Fibroblast of upper back skin (primary cell): ENCODE data around the gene ALK.
A peak's percentile ranks its signal among the peaks of the same experiment; 100 is the strongest.

ENCODE experiments used
- DNase-seq: peaks from one replicate; pipeline ENCODE4 v3.0.0-alpha.2; 2013

ALK gene

GRCh38 chr2:29921560-29921915 lies at the start of gene ALK:
ALK (minus strand) TSS chr2:29921586; CDS start chr2:29920659, 927 bp downstream.
- peak; percentile 88 for DNase-seq

DNA sequence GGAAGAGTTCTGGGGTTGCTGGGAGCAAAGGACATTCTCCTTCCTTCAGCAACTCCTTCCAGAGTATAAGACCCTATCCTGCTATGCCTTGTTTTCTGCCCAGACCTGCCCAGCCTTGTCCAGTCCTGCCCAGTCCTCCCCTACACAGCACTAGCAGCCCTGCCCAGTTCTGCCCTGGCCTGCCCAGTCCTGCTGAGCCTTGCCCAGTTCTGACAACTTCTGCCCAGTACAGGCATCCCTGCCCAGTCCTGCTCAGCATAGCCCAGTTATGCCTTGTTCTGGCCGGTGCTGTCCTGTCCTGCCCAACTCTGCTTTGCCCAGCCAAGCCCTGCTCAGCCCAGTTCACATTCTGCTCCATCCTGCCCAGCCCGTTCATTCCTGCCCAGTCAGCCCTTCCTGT lies 44.9 kb upstream of the ALK start:
- DNase-seq = no peak

DNA sequence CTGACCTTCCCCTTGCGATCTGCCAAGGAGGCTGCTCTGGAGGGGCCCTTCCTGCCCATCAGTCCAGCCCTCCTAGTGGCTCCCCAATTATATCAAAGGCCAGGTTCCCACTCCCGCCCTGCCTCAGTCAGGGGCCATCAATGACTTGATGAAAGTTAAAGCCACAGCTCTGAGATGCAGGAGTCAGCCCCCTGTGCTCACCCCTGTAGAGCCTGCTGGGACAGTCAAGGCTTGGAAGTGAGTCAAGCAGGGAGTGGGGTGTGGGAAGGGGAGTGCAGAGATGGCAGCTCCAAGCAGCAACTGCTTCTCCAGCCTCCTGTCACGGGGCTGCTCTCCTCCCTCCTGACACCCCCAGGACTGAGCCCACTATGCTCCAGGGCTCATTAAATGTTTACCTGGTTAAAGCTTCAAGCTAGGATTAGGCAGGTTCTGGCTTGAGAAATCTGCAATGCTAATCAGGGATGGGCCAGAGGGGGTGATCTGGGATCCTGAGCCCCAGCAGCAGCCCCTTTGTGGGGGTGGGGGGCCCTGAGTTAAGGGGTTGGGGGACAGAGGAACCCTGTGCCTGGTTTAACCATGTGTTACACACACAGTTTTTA lies 42.7 kb upstream of the ALK start:
- no peak for DNase-seq

DNA sequence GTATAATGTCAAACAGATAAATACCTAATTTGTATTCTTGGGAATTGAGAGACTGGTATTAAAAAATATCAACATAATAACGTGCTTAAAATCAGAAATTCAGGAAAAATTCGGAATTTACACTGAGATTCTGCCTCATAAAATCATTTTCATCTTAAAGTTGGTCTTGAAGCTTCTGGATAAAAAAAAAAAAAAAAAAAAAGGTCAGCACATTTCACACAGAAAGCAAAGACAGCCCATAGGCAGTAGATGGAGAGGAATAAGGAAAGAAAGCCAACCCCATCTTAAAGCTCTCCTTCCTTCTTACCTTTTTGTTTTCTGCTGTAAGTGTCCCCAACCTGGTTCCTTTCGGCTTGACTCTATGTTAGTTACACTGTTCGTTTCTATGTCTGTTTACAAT lies 41.5 kb upstream of the ALK start:
- no peak for DNase-seq

GRCh38 chr2:29954316-29954715 lies 32.9 kb upstream of the ALK start:
- DNase-seq = no peak

GRCh38 chr2:29952973-29953372 lies 31.6 kb upstream of the ALK start:
- no peak for DNase-seq

DNA sequence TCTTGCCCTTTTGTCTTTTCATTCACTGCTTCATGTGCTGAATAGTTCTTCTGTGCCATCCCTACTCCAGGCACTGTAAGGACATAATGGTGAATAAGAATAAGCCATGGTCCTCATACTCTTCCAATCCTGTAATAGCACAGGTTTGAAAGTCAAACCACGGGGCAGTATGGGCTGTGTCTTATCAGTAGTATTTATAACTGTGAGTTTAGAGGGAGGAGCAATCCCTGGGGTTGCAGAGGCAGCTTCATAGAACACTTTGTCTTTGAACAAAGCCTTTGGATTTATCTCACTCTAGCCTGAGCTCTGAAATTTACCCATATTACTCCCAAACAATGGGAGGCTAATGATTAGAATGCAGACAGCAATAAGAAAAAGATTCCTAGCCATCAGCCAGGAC lies 30.2 kb upstream of the ALK start:
- no peak for DNase-seq

DNA sequence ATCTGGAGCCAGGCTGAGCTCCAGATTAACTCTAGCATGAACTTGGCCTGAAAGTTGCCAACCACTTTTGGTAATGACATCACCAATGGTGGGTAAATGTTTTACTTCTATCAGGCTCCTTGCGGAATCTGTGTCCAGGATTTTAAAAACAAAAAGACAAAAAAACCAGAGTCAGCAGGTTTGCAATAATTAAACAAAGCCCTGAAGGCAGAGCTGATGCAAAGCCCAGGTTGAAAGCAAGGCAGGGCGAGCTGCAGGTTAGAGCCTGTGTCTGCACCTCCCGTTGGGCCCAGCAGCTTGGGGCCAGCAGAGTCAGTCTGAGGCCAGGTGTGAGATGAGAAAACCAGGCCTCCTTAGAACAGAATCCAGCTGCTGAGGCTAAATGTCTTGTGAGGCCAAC lies 29.1 kb upstream of the ALK start:
- no peak for DNase-seq

GRCh38 chr2:29949042-29949441 lies 27.7 kb upstream of the ALK start:
- no peak for DNase-seq

DNA sequence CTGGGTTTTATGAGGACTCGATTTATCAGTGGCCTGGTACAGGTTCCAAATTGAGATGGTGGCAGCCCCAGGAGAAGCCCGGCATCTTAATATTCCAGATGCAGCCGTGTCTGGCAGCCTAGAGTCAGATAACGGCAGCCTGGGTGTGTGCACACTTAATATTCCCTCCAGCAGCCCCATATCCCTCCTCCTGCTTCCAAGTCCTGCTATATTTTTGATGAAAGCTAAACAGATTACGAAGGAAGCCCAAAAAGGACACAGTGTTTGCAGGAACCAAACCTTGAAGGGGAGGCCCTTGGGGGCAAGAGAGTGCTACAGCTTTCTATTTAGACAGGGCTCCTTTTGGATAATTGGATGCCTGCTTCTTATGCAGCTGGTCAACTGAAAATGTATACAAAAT lies 25.1 kb upstream of the ALK start:
- DNase-seq = no peak

GRCh38 chr2:29942711-29943110 lies 21.3 kb upstream of the ALK start:
- DNase-seq = no peak

DNA sequence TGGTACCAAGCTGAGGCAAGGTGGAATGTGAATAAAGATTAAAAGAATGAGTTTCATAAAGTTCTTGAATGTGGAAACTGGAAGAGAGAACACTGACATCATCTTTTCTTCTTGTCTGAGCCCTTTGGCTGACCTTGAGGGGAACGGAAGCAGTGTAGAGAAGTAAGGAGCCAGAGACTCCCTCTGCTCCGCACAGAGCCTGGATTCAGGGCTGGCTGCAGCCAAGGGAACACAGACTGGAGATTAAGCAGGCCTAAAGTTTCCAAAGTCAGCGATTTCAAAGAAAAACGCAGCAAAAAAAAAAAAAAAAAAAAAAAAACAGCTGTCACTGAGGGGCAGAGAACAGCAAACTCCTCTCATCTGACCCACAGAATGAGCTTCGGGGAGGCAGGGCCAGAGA lies 19.3 kb upstream of the ALK start:
- no peak for DNase-seq

DNA sequence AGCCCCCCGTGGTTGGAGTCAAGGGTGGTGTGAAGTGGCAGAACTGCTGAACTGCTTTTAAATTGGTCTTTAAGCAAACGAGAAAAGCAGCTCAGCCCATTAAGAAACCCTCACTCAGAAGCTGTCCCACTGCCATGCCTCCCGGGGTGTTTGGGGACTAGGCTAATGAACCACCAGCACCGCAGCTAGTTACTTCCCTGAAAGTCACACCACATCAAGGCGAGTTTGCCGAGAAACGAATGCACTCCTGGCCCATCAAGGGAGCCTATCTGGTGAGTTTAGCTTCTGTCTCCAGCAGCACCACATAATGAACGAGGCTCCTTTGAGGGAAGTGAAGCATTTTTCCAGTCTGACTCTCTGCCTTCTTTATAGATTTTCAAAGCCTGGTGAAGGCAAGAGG lies 14.6 kb upstream of the ALK start:
- no peak for DNase-seq

GRCh38 chr2:29931818-29932217 lies 10.4 kb upstream of the ALK start:
- no peak for DNase-seq

GRCh38 chr2:29923110-29923721 lies 1.8 kb upstream of the ALK start:
- DNase-seq = peak; percentile 57

- no peak for DNase-seq
Observed at GRCh38 chr2:29922605-29923004, 1.2 kb upstream of the ALK start.

DNA sequence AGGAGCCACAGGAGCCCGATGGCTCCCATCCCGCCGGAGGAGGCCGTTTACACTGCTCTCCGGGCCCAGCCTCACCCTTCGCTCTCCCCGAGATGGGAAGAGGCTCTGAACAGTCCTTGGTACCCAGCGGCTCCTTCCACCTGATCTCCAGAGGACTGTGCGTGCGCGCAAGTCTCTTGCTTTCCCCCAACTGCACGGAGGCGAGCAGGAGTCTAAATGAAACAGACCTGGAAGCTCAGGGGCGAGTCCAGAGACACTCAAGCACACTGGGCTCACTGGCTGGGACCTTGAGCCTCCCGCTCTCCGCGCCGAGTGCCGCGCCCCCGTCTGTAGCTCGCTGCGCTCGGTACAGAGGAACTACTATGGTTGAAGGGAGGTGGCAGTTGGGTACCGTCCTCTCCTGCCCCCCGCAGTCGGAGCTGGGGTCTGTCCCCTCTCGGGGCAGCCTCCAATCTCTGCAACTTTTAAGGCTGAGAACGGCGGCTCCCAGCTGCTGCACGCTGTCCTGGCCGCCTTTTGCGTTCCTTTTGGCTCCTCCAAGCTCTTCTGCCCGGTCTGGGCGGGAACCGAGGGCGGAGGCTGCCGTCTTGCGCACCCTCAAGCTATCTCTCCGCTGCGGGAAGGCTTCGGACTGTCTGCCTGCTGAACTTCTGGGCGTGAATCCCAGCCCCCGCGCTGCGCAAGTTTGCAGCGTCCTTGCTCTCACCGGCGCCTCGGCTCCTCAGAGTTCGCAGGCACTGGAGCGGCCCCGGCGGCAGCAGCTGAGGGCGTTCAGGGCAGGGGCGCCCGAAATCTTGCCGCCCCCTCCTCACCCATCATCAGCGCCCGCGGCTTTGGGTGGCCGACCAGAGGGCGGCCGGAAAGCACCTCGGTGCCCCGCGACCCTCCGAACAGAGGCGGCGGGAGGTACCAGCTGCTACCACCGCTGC lies 491 bp downstream of the ALK start:
- DNase-seq = peak; percentile 5

GRCh38 chr2:29920130-29920577 lies 1.2 kb downstream of the ALK start:
- DNase-seq = peak; percentile 46

DNA sequence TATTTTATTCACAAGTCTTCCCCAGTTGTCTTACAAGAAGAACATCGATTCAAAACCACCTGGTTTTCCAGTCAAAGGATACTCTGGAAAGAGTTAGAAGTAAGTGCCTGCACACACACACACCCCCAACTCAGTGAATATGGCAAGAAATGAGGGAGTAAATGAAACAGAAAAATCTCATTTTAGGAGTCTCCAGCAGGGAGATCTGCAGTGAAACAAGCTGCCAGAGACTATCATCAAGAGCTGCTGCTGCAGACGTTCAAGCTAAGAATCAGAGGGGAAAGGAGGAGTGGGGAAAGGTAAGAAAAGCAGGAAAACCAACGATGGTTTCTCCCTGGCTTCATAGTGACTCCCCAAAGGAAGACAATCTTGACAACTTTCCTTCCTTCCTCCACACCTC lies 2.4 kb downstream of the ALK start:
- no peak for DNase-seq

GRCh38 chr2:29917781-29918180 lies 3.6 kb downstream of the ALK start:
- no peak for DNase-seq

DNA sequence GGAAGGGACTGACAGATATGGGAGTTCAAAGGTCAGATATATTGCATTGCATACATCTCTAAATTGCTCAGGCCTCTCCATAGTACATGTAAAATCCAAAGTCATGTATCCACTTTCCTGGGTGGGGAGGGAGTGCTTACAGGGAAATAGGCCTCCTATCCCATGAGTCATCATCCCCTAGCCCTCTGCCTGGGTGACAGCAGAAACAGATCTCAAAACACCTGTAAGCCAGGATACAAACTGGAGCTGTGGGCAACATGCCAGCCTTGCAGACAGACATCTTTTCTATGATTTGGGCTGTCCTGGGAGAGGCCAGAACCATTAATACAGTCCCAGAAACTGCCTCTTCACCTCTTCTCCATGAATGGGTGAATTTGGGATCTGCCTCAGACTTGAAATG lies 4.8 kb downstream of the ALK start:
- no peak for DNase-seq

DNA sequence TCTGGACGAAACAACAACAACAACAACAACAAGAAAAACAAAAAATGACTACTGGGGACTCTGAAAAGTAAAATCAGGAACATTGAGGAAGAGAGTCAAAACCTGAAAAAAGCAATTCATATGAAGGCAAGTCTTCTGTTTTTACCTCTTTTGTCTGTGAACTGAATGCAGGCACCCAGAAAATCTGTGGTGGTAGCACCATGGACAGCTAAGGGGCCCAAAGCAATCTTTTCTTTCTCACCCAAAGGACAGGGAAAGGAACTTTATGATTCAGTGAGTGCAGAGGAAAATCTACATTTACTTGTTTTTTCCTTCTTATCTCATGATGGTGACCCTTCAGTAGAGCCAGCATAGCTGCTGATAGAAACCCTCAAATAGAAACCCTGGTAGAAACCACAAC lies 10.4 kb downstream of the ALK start:
- no peak for DNase-seq

DNA sequence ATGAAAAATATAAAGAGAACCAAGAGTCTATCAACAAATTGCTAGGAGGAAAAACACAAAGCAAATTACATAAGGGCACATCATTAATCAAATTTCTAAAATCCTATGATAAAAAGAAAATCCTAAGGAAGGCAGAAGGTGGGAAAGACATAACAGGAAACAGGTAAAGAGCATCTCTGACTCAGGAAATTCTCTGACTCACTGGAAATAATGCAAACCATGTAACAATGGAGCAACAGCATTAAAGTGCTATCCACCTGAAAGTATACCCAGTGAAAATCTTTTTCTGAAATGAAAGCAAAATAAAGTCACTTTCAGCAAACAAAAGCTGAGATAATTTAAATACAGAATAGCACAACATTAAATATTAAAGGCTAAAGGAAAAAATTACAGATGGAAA lies 10.9 kb downstream of the ALK start:
- DNase-seq = no peak

DNA sequence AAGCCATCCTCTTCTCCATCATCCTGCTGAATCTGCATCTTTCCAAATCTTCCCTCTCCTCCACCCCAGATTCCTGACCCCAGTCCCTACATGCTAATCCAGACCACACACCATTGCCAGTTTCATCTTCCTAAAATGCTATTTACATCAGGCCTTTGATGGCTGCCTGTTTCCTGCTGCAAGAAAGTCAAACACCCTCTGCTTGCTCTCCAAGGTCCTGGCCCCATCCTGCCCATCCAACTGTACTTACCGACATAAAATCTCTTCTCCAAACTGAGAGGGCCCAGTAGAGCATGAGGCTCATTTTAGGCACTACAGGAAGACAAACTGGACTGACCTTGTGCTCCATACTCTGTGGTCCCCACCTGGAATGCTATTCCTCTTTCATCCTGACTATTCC lies 19.0 kb downstream of the ALK start:
- no peak for DNase-seq
